ENCODE results near the gene EPHB2. TPM values are rescaled to one million over a fixed set of nuclear protein-coding genes. Genes with fewer than 3 reads are reported as not detected.

EPHB2 gene
- total and polyA plus RNA-seq, 12 donors = 0.15 to 5.0 (median 0.85) TPM

- H3K27ac ChIP-seq = no peak overlapping the region
- H3K9me3 ChIP-seq = peaks cover 0 to 5% (median 0%) of the 10 kb centered on the region in 11 donors
- intact Hi-C loops (cut with DNase I) = no loop called here
- no peak for TF ChIP-seq CTCF (IDR thresholded peaks at IDR 0.05)
- H3K4me1 ChIP-seq = peaks cover 0 to 20% (median 4%) of the 10 kb centered on the region in 9 donors
- H3K4me3 ChIP-seq = no peak overlapping the region
- WGBS, 2 donors = 49 to 61% methylated on average over 4 of the region's 4 CpGs
- DNase-seq = no peak
- peaks cover 0 to 12% (median 0%) of the 10 kb centered on the region in 7 donors for H3K27me3 ChIP-seq
- ATAC-seq = no peak
- no peaks in the 10 kb centered on the region for H3K36me3 ChIP-seq
These were observed 134.8 kb downstream of the EPHB2 start for GRCh38 chr1:22845398-22845935.

- intact Hi-C loops (cut with DNase I) = no loop called here
These were observed 135.8 kb downstream of the EPHB2 start for GRCh38 chr1:22846458-22846857.

GRCh38 chr1:22847249-22847648 is 136.6 kb downstream of the EPHB2 start:
- TF ChIP-seq CTCF (IDR thresholded peaks at IDR 0.05) = no peak
- Histone ChIP-seq H3K4me1 (peaks cover 0 to 24% (median 2%) of the 10 kb centered on the region in 9 donors), H3K4me3 (no peak overlapping the region), H3K27ac (no peak overlapping the region), H3K9me3 (peaks cover 0 to 5% (median 0%) of the 10 kb centered on the region in 11 donors), H3K36me3 (no peaks in the 10 kb centered on the region), H3K27me3 (peaks cover 0 to 10% (median 0%) of the 10 kb centered on the region in 7 donors)
- ATAC-seq (no peak), DNase-seq (no peak)
- intact Hi-C loops (cut with DNase I) = no loop called here
- WGBS, 2 donors = 61 to 65% methylated on average over 2 of the region's 2 CpGs

More at GRCh38 chr1:22846458-22846857, 135.8 kb downstream of the EPHB2 start:
- ATAC-seq (no peak), DNase-seq (no peak)
- Histone ChIP-seq H3K27me3 (peaks cover 0 to 12% (median 0%) of the 10 kb centered on the region in 7 donors), H3K4me3 (no peak overlapping the region), H3K27ac (no peak overlapping the region), H3K9me3 (peaks cover 0 to 5% (median 0%) of the 10 kb centered on the region in 11 donors), H3K36me3 (no peaks in the 10 kb centered on the region), H3K4me1 (peaks cover 0 to 18% (median 4%) of the 10 kb centered on the region in 9 donors)
- WGBS, 2 donors = 75 to 85% methylated on average over 12 of the region's 12 CpGs
- no peak for TF ChIP-seq CTCF (IDR thresholded peaks at IDR 0.05)

GRCh38 chr1:22847709-22848108 is 137.1 kb downstream of the EPHB2 start:
- no peak for DNase-seq
- Histone ChIP-seq H3K4me1 (peaks cover 0 to 24% (median 0%) of the 10 kb centered on the region in 9 donors), H3K27ac (no peak overlapping the region), H3K4me3 (no peak overlapping the region), H3K36me3 (no peaks in the 10 kb centered on the region), H3K9me3 (peaks cover 0 to 5% (median 0%) of the 10 kb centered on the region in 11 donors), H3K27me3 (peaks cover 0 to 9% (median 0%) of the 10 kb centered on the region in 7 donors)
- intact Hi-C loops (cut with DNase I) = no loop called here
- no peak for ATAC-seq
- no peak for TF ChIP-seq CTCF (IDR thresholded peaks at IDR 0.05)
- 87 to 90% methylated on average over 2 of the region's 2 CpGs for WGBS, 2 donors
